ENCODE measurements around the gene AKAP6.
"Not testable (repeated sequence)": the region's sequence is repeated elsewhere in the genome, so short reads cannot be mapped to it uniquely, and the experiment has no call there.

The AKAP6 gene

GRCh38 chr14:32462553-32462952 is 133.5 kb downstream of the AKAP6 start:
- not testable (repeated sequence) for H3K4me1 Mint-ChIP-seq (ENCODE audit: low read depth in 2 of 2); H3K27me3 Mint-ChIP-seq; H3K27ac Mint-ChIP-seq; H3K36me3 Mint-ChIP-seq (ENCODE audit: insufficient read depth); H3K4me3 Mint-ChIP-seq; ATAC-seq (replicated peaks); H3K9me3 Mint-ChIP-seq; DNase-seq

- H3K4me3 Mint-ChIP-seq: no peak overlapping the region
- H3K27ac Mint-ChIP-seq: no peak overlapping the region
- H3K9me3 Mint-ChIP-seq: no peaks in the 10 kb centered on the region
- H3K4me1 Mint-ChIP-seq (ENCODE audit: low read depth in 2 of 2): no peaks in the 10 kb centered on the region
- no peaks in the 10 kb centered on the region for H3K36me3 Mint-ChIP-seq (ENCODE audit: insufficient read depth)
- no peak for ATAC-seq (replicated peaks)
- H3K27me3 Mint-ChIP-seq: no peaks in the 10 kb centered on the region
- no peak for DNase-seq
These were observed 139.9 kb downstream of the AKAP6 start for GRCh38 chr14:32468955-32469354.

- Mint-ChIP-seq H3K27ac (no peak overlapping the region), H3K4me1 (ENCODE audit: low read depth in 2 of 2) (no peaks in the 10 kb centered on the region), H3K4me3 (no peak overlapping the region), H3K36me3 (ENCODE audit: insufficient read depth) (no peaks in the 10 kb centered on the region), H3K27me3 (no peaks in the 10 kb centered on the region), H3K9me3 (no peaks in the 10 kb centered on the region)
- DNase-seq (no peak), ATAC-seq (replicated peaks) (no peak)
These were observed 140.5 kb downstream of the AKAP6 start for GRCh38 chr14:32469388-32470160.

- no peak for ATAC-seq (replicated peaks)
- H3K4me3 Mint-ChIP-seq: no peak overlapping the region
- no peak overlapping the region for H3K27ac Mint-ChIP-seq
- H3K9me3 Mint-ChIP-seq: peaks cover 0 to under 1% of the 10 kb centered on the region in 2 donors
- H3K4me1 Mint-ChIP-seq (ENCODE audit: low read depth in 2 of 2): no peaks in the 10 kb centered on the region
- no peaks in the 10 kb centered on the region for H3K27me3 Mint-ChIP-seq
- DNase-seq: no peak
- no peaks in the 10 kb centered on the region for H3K36me3 Mint-ChIP-seq (ENCODE audit: insufficient read depth)
These were observed 141.1 kb downstream of the AKAP6 start for GRCh38 chr14:32470161-32470715.

GRCh38 chr14:32471181-32471580 is 142.1 kb downstream of the AKAP6 start:
- H3K4me1 Mint-ChIP-seq (ENCODE audit: low read depth in 2 of 2): no peaks in the 10 kb centered on the region
- DNase-seq (no peak), ATAC-seq (replicated peaks) (no peak)
- no peak overlapping the region for H3K4me3 Mint-ChIP-seq
- no peak overlapping the region for H3K27ac Mint-ChIP-seq
- no peaks in the 10 kb centered on the region for H3K27me3 Mint-ChIP-seq
- H3K36me3 Mint-ChIP-seq (ENCODE audit: insufficient read depth): no peaks in the 10 kb centered on the region
- H3K9me3 Mint-ChIP-seq: peaks cover 0 to 1% of the 10 kb centered on the region in 2 donors

GRCh38 chr14:32472076-32472475 is 143.0 kb downstream of the AKAP6 start:
- peaks cover 0 to 1% of the 10 kb centered on the region in 2 donors for H3K9me3 Mint-ChIP-seq
- H3K4me3 Mint-ChIP-seq: no peak overlapping the region

GRCh38 chr14:32472512-32473463 is 143.7 kb downstream of the AKAP6 start:
- DNase-seq (no peak), ATAC-seq (replicated peaks) (no peak)
- Mint-ChIP-seq H3K36me3 (ENCODE audit: insufficient read depth) (no peaks in the 10 kb centered on the region), H3K9me3 (peaks cover 0 to 1% of the 10 kb centered on the region in 2 donors), H3K27me3 (no peaks in the 10 kb centered on the region), H3K4me1 (ENCODE audit: low read depth in 2 of 2) (no peaks in the 10 kb centered on the region), H3K4me3 (no peak overlapping the region), H3K27ac (no peak overlapping the region)

More at GRCh38 chr14:32472076-32472475, 143.0 kb downstream of the AKAP6 start:
- no peaks in the 10 kb centered on the region for H3K4me1 Mint-ChIP-seq (ENCODE audit: low read depth in 2 of 2)
- ATAC-seq (replicated peaks) (no peak), DNase-seq (no peak)
- no peaks in the 10 kb centered on the region for H3K27me3 Mint-ChIP-seq
- no peak overlapping the region for H3K27ac Mint-ChIP-seq
- H3K36me3 Mint-ChIP-seq (ENCODE audit: insufficient read depth): no peaks in the 10 kb centered on the region

- no peak for DNase-seq
- no peak overlapping the region for H3K4me3 Mint-ChIP-seq
- no peak for ATAC-seq (replicated peaks)
- peaks cover 0 to 1% of the 10 kb centered on the region in 2 donors for H3K9me3 Mint-ChIP-seq
- no peaks in the 10 kb centered on the region for H3K4me1 Mint-ChIP-seq (ENCODE audit: low read depth in 2 of 2)
- H3K27ac Mint-ChIP-seq: no peak overlapping the region
- no peaks in the 10 kb centered on the region for H3K27me3 Mint-ChIP-seq
- no peaks in the 10 kb centered on the region for H3K36me3 Mint-ChIP-seq (ENCODE audit: insufficient read depth)
These were observed 144.4 kb downstream of the AKAP6 start for GRCh38 chr14:32473464-32473855.

- Mint-ChIP-seq H3K27me3 (no peaks in the 10 kb centered on the region), H3K4me1 (ENCODE audit: low read depth in 2 of 2) (no peaks in the 10 kb centered on the region), H3K27ac (no peak overlapping the region)
These were observed 145.5 kb downstream of the AKAP6 start for GRCh38 chr14:32474478-32475195.

GRCh38 chr14:32476532-32476931 is 147.4 kb downstream of the AKAP6 start:
- no peak overlapping the region for H3K27ac Mint-ChIP-seq
- no peaks in the 10 kb centered on the region for H3K27me3 Mint-ChIP-seq
- DNase-seq: no peak
- no peaks in the 10 kb centered on the region for H3K4me1 Mint-ChIP-seq (ENCODE audit: low read depth in 2 of 2)
- no peak overlapping the region for H3K4me3 Mint-ChIP-seq
- peaks cover 0 to 3% of the 10 kb centered on the region in 2 donors for H3K9me3 Mint-ChIP-seq
- no peaks in the 10 kb centered on the region for H3K36me3 Mint-ChIP-seq (ENCODE audit: insufficient read depth)
- no peak for ATAC-seq (replicated peaks)

More at GRCh38 chr14:32474478-32475195, 145.5 kb downstream of the AKAP6 start:
- Mint-ChIP-seq H3K9me3 (peaks cover 0 to 1% of the 10 kb centered on the region in 2 donors), H3K36me3 (ENCODE audit: insufficient read depth) (no peaks in the 10 kb centered on the region), H3K4me3 (no peak overlapping the region)
- ATAC-seq (replicated peaks) (no peak), DNase-seq (no peak)

GRCh38 chr14:32477396-32477795 is 148.3 kb downstream of the AKAP6 start:
- H3K4me3 Mint-ChIP-seq: no peak overlapping the region
- no peak overlapping the region for H3K27ac Mint-ChIP-seq
- no peaks in the 10 kb centered on the region for H3K4me1 Mint-ChIP-seq (ENCODE audit: low read depth in 2 of 2)
- H3K9me3 Mint-ChIP-seq: peaks cover 0 to 3% of the 10 kb centered on the region in 2 donors
- DNase-seq (no peak), ATAC-seq (replicated peaks) (no peak)
- no peaks in the 10 kb centered on the region for H3K36me3 Mint-ChIP-seq (ENCODE audit: insufficient read depth)
- H3K27me3 Mint-ChIP-seq: no peaks in the 10 kb centered on the region

- H3K36me3 Mint-ChIP-seq (ENCODE audit: insufficient read depth): no peaks in the 10 kb centered on the region
- DNase-seq (no peak), ATAC-seq (replicated peaks) (no peak)
- peaks cover 0 to 3% of the 10 kb centered on the region in 2 donors for H3K9me3 Mint-ChIP-seq
- H3K27me3 Mint-ChIP-seq: no peaks in the 10 kb centered on the region
- no peak overlapping the region for H3K27ac Mint-ChIP-seq
- no peak overlapping the region for H3K4me3 Mint-ChIP-seq
- no peaks in the 10 kb centered on the region for H3K4me1 Mint-ChIP-seq (ENCODE audit: low read depth in 2 of 2)
These were observed 149.0 kb downstream of the AKAP6 start for GRCh38 chr14:32478050-32478449.

- Mint-ChIP-seq H3K4me1 (ENCODE audit: low read depth in 2 of 2) (no peaks in the 10 kb centered on the region), H3K27ac (no peak overlapping the region), H3K4me3 (no peak overlapping the region), H3K36me3 (ENCODE audit: insufficient read depth) (no peaks in the 10 kb centered on the region), H3K27me3 (no peaks in the 10 kb centered on the region), H3K9me3 (peaks cover 0 to 2% of the 10 kb centered on the region in 2 donors)
- DNase-seq (no peak), ATAC-seq (replicated peaks) (no peak)
These were observed 151.2 kb downstream of the AKAP6 start for GRCh38 chr14:32480337-32480736.
